Measurements from ENCODE around the gene ZFYVE21. TPM values are rescaled to one million over a fixed set of nuclear protein-coding genes. Genes with fewer than 3 reads are reported as not detected.

ZFYVE21 gene
- total RNA-seq, 1 donor from 2014 or later, result 61.3 TPM

- no peaks in the 10 kb centered on the region for H3K9me3 ChIP-seq
- H3K27me3 ChIP-seq, result no peaks in the 10 kb centered on the region
- no peak for DNase-seq
- TF ChIP-seq, protein P1, sequence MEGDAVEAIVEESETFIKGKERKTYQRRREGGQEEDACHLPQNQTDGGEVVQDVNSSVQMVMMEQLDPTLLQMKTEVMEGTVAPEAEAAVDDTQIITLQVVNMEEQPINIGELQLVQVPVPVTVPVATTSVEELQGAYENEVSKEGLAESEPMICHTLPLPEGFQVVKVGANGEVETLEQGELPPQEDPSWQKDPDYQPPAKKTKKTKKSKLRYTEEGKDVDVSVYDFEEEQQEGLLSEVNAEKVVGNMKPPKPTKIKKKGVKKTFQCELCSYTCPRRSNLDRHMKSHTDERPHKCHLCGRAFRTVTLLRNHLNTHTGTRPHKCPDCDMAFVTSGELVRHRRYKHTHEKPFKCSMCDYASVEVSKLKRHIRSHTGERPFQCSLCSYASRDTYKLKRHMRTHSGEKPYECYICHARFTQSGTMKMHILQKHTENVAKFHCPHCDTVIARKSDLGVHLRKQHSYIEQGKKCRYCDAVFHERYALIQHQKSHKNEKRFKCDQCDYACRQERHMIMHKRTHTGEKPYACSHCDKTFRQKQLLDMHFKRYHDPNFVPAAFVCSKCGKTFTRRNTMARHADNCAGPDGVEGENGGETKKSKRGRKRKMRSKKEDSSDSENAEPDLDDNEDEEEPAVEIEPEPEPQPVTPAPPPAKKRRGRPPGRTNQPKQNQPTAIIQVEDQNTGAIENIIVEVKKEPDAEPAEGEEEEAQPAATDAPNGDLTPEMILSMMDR (IDR thresholded peaks at IDR 0.05), result no peak
- peaks cover 100% of the 10 kb centered on the region for H3K36me3 ChIP-seq
- H3K4me1 ChIP-seq, result peaks cover 15% of the 10 kb centered on the region
- intact Hi-C loops (cut with DNase I), result no loop called here
- H3K4me3 ChIP-seq, result no peak overlapping the region
- no peak overlapping the region for H3K27ac ChIP-seq
- no peak for ATAC-seq
Measured at GRCh38 chr14:103684471-103684870, 31.1 kb upstream of the ZFYVE21 start.

DNA sequence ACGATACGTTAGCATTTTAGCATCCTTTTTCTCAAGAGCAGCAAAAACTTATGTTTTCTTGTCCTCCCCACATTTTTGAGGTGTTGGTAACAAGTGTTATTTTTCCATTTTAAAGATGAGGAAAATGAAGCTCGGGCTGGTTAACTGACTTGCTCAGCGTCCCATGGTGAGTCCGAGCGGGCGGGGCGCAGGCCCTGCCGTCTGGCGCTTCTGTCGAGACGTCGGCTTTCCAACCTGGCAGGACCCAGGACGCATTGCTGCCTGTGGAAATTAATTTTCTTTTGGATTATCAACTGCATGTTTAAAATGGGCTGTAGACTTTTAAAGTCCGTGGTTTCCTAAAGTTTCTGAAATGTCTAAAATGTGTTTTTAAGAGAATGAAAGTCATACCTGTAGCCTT is 30.7 kb upstream of the ZFYVE21 start:
- no peak overlapping the region for H3K27ac ChIP-seq
- intact Hi-C loops (cut with DNase I), result no loop called here
- peaks cover 100% of the 10 kb centered on the region for H3K36me3 ChIP-seq
- no peaks in the 10 kb centered on the region for H3K27me3 ChIP-seq
- peaks cover 14% of the 10 kb centered on the region for H3K4me1 ChIP-seq
- TF ChIP-seq, protein P1 (IDR thresholded peaks at IDR 0.05), result no peak
- no peak overlapping the region for H3K4me3 ChIP-seq
- H3K9me3 ChIP-seq, result no peaks in the 10 kb centered on the region
- ATAC-seq, result no peak
- DNase-seq, result no peak

- ATAC-seq (no peak), DNase-seq (no peak)
- no peak overlapping the region for H3K4me3 ChIP-seq
- no peaks in the 10 kb centered on the region for H3K9me3 ChIP-seq
- intact Hi-C loops (cut with DNase I), result no loop called here
- peaks cover 18% of the 10 kb centered on the region for H3K4me1 ChIP-seq
- H3K36me3 ChIP-seq, result peaks cover 98% of the 10 kb centered on the region
- H3K27ac ChIP-seq, result no peak overlapping the region
- TF ChIP-seq, protein P1 (IDR thresholded peaks at IDR 0.05), result no peak
- no peaks in the 10 kb centered on the region for H3K27me3 ChIP-seq
Measured at GRCh38 chr14:103685276-103686211, 30.1 kb upstream of the ZFYVE21 start.

- TF ChIP-seq, protein P1 (IDR thresholded peaks at IDR 0.05), result no peak
- intact Hi-C loops (cut with DNase I), result no loop called here
- Histone ChIP-seq H3K36me3 (peaks cover 88% of the 10 kb centered on the region), H3K9me3 (no peaks in the 10 kb centered on the region), H3K4me3 (no peak overlapping the region), H3K4me1 (peaks cover 18% of the 10 kb centered on the region), H3K27me3 (no peaks in the 10 kb centered on the region), H3K27ac (no peak overlapping the region)
- ATAC-seq (no peak), DNase-seq (no peak)
Measured at GRCh38 chr14:103686831-103687485, 28.7 kb upstream of the ZFYVE21 start.

GRCh38 chr14:103687712-103688111 is 27.9 kb upstream of the ZFYVE21 start:
- no peak for DNase-seq
- peaks cover 18% of the 10 kb centered on the region for H3K4me1 ChIP-seq
- H3K27ac ChIP-seq, result no peak overlapping the region
- H3K9me3 ChIP-seq, result no peaks in the 10 kb centered on the region
- intact Hi-C loops (cut with DNase I), result no loop called here
- H3K36me3 ChIP-seq, result peaks cover 88% of the 10 kb centered on the region
- TF ChIP-seq, protein P1 (IDR thresholded peaks at IDR 0.05), result no peak
- H3K27me3 ChIP-seq, result no peaks in the 10 kb centered on the region
- no peak for ATAC-seq
- H3K4me3 ChIP-seq, result no peak overlapping the region

All from upper lobe of right lung (tissue), 1 donor.